Smooth muscle cell of the brain vasculature (primary cell): ENCODE data around the gene ABCA13.

Source experiments
- DNase-seq: peaks from one replicate; pipeline ENCODE4 v3.0.0-alpha.2; 2012; ENCODE audit warnings: low read depth, low spot score

The ABCA13 gene

DNA sequence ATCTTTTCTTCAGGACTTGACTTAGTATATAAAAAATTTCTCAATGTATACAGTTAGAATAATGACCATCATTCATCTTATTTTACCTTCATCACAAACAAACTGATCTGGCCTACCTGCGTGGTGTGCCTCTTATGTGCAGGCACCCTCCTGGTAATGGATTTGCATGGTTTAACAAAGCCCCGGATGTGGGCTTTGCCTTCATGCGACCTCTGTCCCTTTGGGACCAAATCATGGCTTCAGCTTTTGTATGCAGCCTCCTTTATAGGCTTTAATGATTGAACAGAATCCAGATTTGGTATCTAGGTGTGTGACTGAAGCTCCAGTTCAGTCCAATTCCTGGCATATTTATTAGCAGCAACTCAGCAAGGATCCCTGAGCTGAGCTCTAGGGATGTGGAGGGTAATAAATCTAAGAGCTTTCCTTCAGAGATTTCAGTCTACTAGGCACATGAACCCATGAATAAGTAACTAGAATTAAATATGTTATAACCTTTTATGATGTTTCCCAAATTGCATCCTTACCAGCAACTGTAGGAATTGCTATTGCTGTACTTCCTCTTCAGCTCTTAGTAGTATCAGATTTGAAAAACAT is 256.9 kb downstream of the ABCA13 start:
- no peak for DNase-seq

- no peak for DNase-seq
These were observed 257.9 kb downstream of the ABCA13 start for GRCh38 chr7:48429117-48429516.

- DNase-seq = no peak
These were observed 266.9 kb downstream of the ABCA13 start for GRCh38 chr7:48438206-48438605.

DNA sequence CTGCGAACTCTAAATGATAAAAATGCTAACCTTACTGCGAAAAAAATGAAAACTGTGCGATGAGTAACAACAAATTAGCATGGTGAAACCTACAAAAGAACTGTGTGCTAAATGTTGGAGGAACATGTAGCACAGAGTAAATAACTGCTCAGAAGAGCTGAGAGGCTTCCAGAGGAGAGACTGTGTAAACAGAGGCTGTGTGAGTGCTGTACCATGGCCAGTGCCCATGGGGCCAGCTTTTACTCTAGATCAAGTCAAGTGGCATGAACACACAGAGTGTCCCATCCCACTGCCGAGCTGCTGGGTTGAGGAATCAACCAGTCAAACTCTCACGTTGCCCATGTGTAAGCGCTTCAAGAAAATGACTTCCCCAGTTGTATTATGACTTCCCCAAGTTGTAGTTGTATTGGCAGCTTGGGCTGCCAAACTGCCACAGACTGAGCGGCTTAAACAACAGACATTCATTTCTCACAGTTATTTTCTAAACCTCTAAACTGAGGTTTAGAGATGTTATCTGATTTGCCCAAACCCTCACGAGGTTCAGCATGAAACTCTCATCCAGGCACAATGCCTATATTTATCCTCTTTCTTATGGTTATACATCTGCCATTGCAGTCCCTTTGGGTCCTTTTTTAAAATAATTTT is 270.7 kb downstream of the ABCA13 start:
- no peak for DNase-seq

DNA sequence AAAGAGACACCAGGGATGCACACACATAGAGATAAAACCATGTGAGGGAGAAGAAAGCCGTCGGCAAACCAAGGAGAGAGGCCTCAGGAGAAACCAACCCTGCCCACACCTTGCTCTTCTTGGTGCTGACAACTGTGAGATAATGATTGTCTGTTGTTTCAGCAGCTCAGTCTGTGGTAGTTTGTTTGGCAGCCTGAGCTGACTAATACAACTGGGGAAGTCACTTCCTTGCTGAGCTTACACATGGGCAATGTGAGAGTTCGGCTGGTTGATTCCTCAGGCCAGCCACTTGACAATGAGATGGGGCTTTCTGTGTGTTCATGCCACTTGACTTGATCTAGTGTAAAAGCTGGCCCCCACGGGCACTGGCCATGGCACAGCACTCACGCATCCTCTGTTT is 271.8 kb downstream of the ABCA13 start:
- DNase-seq = no peak

- no peak for DNase-seq
These were observed 275.5 kb downstream of the ABCA13 start for GRCh38 chr7:48446721-48447120.

DNA sequence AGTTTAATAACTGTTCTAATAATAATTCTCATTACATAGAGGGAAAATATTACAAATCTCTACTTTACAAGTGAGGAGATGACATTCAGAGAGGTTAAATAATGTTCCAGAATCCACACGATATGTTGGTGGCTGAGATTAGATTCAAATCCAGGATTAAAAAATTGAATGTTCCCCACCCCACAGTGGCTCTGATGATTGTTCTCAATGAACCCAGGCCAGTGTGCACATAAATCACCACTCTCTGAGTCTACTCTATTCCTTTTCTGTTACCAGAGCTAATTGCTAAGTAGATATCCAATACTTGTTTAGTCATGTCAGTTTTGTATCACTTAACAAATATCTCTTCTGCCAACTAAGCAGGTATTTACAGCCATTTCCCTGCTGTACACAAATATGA is 281.0 kb downstream of the ABCA13 start:
- DNase-seq = no peak

GRCh38 chr7:48454750-48455192 is 283.5 kb downstream of the ABCA13 start:
- no peak for DNase-seq

GRCh38 chr7:48455363-48455762 is 284.1 kb downstream of the ABCA13 start:
- DNase-seq = no peak

- DNase-seq = no peak
These were observed 287.7 kb downstream of the ABCA13 start for GRCh38 chr7:48458701-48459524.

- no peak for DNase-seq
These were observed 295.5 kb downstream of the ABCA13 start for GRCh38 chr7:48466713-48467112.

DNA sequence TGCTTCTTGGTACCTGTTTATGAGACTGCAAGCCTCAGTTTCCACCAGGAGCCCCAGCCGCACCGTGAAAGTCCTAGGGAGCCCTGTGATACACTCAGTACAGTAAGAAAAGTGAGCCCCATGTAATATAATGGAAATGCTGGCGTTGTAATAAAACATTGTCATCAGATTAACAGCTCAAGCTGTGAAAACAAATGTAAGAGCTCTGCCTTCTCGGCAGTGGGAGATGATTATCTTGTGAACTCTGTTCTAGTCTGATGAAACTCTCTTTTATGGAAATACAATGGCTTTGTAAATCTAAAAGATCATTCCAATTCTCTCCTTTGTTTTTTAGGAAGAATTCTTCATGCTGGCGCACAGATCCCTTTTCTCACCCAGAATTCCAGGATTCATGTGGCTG is 299.9 kb downstream of the ABCA13 start:
- DNase-seq = no peak

DNA sequence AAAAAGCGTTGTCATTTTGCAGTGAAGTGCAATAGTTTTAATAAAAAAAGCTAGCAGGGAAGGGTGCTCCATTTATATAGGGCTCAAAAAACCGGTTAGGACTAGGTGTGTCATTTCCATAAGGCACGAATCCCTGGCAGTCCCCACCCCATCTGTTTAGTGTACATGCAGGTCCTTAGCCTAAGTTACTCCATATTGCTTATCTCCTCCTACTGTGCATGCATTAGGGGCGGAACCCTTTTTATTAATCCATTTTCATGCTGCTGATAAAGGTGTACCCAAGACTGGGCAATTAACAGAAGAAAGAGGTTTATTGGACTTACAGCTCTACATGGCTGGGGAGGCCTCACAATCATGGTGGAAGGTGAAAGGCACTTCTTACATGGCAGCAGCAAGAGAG is 301.4 kb downstream of the ABCA13 start:
- DNase-seq = no peak

- no peak for DNase-seq
These were observed 302.1 kb downstream of the ABCA13 start for GRCh38 chr7:48473205-48473865.

- no peak for DNase-seq
These were observed 310.0 kb downstream of the ABCA13 start for GRCh38 chr7:48481235-48481634.

- no peak for DNase-seq
These were observed 326.3 kb downstream of the ABCA13 start for GRCh38 chr7:48497521-48497920.

DNA sequence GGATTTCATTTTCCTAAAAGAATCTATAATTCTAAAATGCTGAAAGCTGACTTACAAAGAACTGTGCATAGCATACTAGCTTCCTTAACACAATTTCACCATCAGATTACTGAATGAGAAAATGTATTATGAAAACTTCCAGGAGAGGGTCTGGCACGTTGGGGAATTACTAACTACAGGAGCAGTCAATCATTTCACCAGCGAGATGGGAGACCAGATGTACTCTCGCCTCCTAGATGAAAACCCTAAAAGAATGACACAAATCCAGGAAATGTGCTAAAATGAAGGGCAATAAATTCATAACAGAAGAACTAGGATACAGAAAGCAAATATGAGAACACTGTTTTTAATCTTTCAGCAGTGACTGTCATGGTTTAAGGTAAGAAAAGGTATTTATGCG is 330.8 kb downstream of the ABCA13 start:
- DNase-seq = no peak

- no peak for DNase-seq
These were observed 333.8 kb downstream of the ABCA13 start for GRCh38 chr7:48505051-48505450.

DNA sequence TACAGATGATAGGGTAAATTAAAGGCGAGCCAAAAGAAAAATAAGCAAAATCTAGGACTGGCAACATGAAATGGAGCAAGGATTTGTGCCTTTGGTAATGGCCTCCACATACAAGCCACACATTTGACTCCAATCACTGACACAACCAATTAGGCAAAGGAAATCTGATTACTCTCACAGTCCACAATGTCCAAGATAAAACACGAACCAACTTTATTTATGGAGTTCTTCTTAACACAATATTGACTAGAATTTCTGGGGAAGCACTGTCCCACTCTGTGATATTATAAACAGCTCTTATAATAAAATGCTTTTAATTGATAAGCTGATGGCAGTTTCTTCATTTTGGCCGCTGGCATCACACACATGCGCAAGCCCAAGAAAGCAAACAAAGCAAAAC is 334.2 kb downstream of the ABCA13 start:
- DNase-seq = no peak

- no peak for DNase-seq
These were observed 335.3 kb downstream of the ABCA13 start for GRCh38 chr7:48506569-48506968.

GRCh38 chr7:48511080-48511479 is 339.8 kb downstream of the ABCA13 start:
- DNase-seq = no peak

DNA sequence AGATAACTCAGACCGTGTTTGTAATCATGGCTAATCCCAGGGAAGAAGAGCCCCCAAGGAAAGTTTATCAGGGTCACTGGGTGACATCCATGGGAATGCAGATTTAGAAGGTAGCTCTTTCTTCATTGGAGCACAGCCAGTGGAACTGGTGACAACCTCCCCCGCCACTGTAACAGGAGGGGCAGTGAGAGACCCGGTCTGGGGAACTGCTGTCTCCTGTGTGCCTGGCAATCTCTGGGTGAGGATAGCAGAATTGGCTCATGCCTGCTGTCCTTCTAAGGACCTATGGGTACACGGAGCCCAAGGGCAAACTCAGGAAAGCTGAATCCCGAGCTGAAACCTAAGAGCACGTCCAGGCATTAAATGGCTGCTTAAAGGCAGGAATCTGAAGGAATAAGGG is 341.6 kb downstream of the ABCA13 start:
- no peak for DNase-seq
